Epithelial cell of esophagus (primary cell): ENCODE results near the gene PTPRM.

Experiments
- DNase-seq: peaks from one replicate; pipeline ENCODE4 v3.0.0; 2010; ENCODE audit warnings: low read depth
- H3K4me3 ChIP-seq: 2 replicates; pipeline ENCODE4 v1.5.1; 2011; ENCODE audit warnings: mild to moderate bottlenecking, low read length, control low read depth
- CTCF ChIP-seq: IDR thresholded peaks from 2 replicates; pipeline ENCODE4 v1.5.1; 2011; ENCODE audit warnings: low read depth, mild to moderate bottlenecking, low read length, control low read depth, inconsistent platforms; ENCODE audit not compliant: insufficient read depth; ENCODE audit errors: missing control alignments

The PTPRM gene

DNA sequence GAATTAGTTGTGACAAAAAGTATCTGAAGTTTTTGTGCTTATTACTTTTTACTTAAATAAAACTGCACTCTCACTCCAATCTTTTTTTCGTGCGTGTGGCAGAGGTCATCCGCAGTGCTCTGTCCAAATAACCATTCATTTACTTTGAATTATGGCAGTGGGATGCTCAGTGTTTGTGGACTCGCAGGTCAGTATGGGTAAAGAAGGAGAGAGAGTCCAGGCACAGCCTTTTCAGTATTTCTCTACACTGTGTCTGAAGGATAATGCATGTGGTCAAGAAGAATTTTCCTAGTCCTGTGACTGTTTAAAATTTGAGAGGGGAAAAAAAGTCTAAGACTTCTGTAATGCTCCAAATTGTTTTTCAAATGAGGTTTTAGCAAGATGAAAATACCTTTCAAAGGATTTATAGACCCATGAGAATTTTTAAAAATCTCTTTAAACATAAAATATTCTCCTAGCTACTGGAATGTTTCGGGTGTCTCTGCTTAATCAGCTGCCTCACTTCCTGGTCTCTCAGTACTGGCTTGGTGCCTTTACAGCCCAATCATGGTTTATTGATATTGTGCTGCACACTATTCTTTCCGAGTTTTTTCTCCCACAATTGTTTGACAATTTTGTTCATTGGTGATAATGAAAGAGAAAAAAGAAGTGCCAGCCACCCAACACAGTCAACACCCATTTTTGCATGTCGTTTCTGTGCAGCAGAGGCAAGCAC, 453.2 kb downstream of the PTPRM start:
- TF ChIP-seq CTCF: no peak
- H3K4me3 ChIP-seq: no peak overlapping the region
- DNase-seq: no peak

DNA sequence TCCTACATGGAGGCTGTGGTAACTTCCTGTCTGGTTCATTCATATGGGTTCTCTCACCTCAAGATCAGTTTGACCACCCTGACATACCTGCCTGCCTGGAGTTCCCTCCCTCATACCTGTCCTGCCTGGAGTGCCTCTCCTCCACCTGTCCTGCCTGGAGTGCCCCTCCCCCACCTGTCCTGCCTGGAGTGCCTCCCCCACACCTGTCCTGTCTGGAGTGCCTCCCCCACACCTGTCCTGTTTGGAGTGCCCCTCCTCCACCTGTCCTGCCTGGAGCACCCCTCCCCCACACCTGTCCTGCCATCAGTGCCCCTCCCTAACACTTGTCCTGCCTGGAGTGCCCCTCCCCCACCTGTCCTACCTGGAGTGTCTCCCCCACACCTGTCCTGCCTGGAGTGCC, 461.9 kb downstream of the PTPRM start:
- TF ChIP-seq CTCF: no peak
- no peak overlapping the region for H3K4me3 ChIP-seq
- no peak for DNase-seq

- TF ChIP-seq CTCF: no peak
- H3K4me3 ChIP-seq: no peak overlapping the region
- no peak for DNase-seq
Observed at GRCh38 chr18:8029731-8030130, 462.6 kb downstream of the PTPRM start.

DNA sequence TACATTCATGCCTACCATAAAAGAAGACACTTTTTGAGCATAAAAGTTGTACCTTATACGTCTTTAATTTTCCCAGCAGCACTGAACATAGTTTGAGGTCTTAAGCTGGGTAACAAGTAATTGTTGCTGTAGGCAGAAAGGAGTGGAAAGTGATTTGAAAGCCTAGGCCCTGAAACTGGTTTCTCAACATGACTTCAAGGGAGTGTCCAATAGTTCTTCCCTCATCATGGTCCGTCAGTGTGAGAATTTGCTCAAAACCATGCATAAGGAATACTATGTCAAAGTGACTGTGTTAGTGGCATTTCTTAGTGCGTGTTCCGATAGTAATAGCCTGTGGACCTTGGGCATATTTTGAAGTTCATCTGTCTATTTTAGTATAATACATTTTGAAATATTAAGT, 463.1 kb downstream of the PTPRM start:
- TF ChIP-seq CTCF: no peak

DNA sequence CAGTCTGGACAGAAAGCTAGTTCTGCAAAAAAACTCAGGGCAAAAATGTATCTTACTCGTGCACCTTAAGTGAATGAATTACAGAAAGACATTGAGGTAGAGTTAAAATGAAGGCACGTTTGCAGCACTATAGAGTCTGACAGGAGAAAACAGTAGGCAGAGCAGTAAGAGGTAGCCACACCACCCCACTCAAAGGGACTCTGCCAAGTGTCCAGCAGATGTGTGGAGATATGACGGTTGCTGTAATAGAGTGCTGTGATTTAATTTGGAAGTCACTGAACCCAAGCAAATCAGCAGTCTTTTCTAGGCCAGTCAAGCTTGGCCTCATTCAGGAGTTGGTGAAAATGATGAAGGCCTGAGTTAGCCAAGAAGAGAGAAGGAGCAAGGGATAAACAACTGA, 464.4 kb downstream of the PTPRM start:
- no peak overlapping the region for H3K4me3 ChIP-seq
- no peak for TF ChIP-seq CTCF
- no peak for DNase-seq

More for the DNA sequence above, 463.1 kb downstream of the PTPRM start:
- DNase-seq: no peak
- no peak overlapping the region for H3K4me3 ChIP-seq

DNA sequence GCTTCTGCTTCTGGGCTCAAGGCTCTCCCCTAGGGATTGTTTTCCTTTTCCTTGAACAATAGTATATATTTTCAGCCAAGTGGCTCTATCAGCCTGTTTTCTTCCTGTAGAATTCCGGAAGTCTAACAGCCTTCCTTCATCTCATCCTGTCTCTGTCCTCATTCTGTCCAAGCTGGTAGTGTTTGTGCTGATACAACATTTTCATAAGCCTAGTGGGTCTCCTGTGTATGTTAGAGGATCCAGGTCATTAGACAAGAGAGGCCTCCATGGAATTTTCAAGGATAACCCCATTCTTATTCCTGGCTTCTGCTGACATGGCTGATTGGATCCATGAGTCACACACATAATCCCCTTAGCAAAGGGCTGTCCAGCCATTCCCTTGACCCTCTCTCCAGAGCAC, 467.6 kb downstream of the PTPRM start:
- TF ChIP-seq CTCF: no peak
- DNase-seq: no peak
- H3K4me3 ChIP-seq: no peak overlapping the region

GRCh38 chr18:8036551-8036950, 469.4 kb downstream of the PTPRM start:
- TF ChIP-seq CTCF: no peak
- no peak for DNase-seq
- no peak overlapping the region for H3K4me3 ChIP-seq
